Subcutaneous abdominal adipose tissue (tissue), 5 donors: Measurements from ENCODE around the gene DGKH.
"Not testable (repeated sequence)": the region's sequence is repeated elsewhere in the genome, so short reads cannot be mapped to it uniquely, and the experiment has no call there.

ENCODE experiments used
- H3K27ac ChIP-seq: one replicate; pipeline ENCODE4 v1.7.0; 2013; ENCODE audit warnings: low read depth, mild to moderate bottlenecking, inconsistent platforms, low read length, moderate library complexity
- H3K27me3 ChIP-seq, 5 donors: one replicate each; pipeline ENCODE4 v1.7.0; 2013; ENCODE audit warnings: low read length in 5 of 5, inconsistent platforms in 1 of 5; ENCODE audit not compliant: control insufficient read depth in 5 of 5, insufficient read depth in 4 of 5
- H3K36me3 ChIP-seq, 5 donors: one replicate each; pipeline ENCODE4 v1.7.0; 2013; ENCODE audit warnings: low read length in 5 of 5; ENCODE audit not compliant: control insufficient read depth in 5 of 5, insufficient read depth in 5 of 5
- H3K4me1 ChIP-seq, 5 donors: one replicate each; pipeline ENCODE4 v1.7.0; 2013; ENCODE audit warnings: low read length in 5 of 5, mild to moderate bottlenecking in 3 of 5, moderate library complexity in 1 of 5; ENCODE audit not compliant: control insufficient read depth in 5 of 5, insufficient read depth in 5 of 5
- H3K4me3 ChIP-seq, 5 donors: one replicate each; pipeline ENCODE4 v1.7.0; 2013; ENCODE audit warnings: low read length in 5 of 5, low read depth in 1 of 5
- H3K9ac ChIP-seq, 5 donors: one replicate each; pipeline ENCODE4 v1.7.0; 2013; ENCODE audit warnings: low read length in 5 of 5, mild to moderate bottlenecking in 4 of 5, moderate library complexity in 3 of 5
- H3K9me3 ChIP-seq, 5 donors: one replicate each; pipeline ENCODE4 v1.7.0; 2013; ENCODE audit warnings: low read length in 5 of 5; ENCODE audit not compliant: control insufficient read depth in 5 of 5
- donor health status: healthy.
- donor health status: healthy.
- donor health status: healthy.
- donor health status: healthy.
- donor health status: healthy.

The DGKH gene

DNA sequence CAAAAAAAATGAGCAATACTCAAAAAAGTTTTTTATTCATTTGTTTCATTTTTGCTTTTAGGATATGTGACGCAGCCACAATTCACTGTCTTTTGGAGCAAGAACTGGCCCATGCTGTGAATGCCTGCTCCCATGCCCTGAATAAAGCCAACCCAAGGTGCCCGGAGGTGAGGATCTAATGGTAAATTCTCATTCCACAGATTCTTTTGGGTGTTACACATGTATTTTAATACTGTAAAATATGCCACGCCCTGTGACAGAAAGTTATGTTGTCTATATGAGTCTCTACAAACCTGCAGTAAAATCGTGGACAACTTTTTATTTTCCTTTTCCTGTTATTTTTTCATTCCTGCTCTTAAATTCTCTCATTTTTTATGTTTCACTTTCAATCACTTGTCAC lies 166.0 kb downstream of the DGKH start:
- no peaks in the 10 kb centered on the region for H3K27me3 ChIP-seq
- H3K36me3 ChIP-seq = peaks cover 2 to 29% (median 14%) of the 10 kb centered on the region in 5 donors
- H3K9ac ChIP-seq = no peak overlapping the region
- H3K4me3 ChIP-seq = no peak overlapping the region
- H3K9me3 ChIP-seq = no peaks in the 10 kb centered on the region
- no peaks in the 10 kb centered on the region for H3K4me1 ChIP-seq
- no peak overlapping the region for H3K27ac ChIP-seq

DNA sequence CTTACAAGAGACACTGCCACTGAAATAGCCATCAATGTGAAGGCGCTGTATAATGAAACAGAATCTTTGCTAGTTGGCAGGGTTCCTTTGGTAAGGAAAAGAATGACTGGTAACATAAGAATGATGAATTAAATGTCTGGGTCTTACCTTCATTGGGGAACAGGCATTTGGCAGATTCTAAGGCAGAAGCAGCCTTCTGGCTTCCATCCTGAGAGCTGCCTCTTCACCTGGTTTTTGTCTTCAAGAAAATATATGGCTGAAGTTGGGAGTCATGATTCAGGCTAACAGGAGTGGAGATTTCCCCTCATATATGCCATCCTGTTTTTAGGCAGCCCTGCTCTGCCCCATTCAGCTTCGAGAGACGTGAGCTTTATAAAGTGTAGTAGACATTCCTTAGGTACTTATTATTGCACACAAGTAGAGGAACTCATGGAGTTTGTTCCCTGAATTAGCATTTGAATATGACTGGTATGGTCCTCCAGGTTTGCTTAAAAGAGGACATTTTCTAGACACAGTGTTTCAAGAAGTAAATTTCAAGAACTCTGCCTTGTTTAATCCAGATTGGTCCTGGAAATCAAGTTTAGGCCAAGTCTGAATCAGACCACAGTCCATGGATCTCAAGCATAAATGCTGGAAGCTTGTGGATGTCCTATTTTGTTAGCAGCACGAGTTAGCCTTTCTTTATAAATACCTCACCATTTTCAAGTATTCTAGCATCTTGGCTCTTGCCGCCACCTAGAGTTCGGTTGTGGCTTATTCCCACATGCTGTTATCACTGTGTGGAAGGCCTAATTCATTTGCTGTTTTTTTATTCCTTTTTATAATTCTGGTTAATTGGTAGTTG lies 167.4 kb downstream of the DGKH start:
- no peak overlapping the region for H3K4me3 ChIP-seq
- no peaks in the 10 kb centered on the region for H3K9me3 ChIP-seq
- H3K27me3 ChIP-seq = no peaks in the 10 kb centered on the region
- no peak overlapping the region for H3K9ac ChIP-seq
- H3K36me3 ChIP-seq = peaks cover 0 to 27% (median 13%) of the 10 kb centered on the region in 5 donors
- H3K27ac ChIP-seq = no peak overlapping the region
- H3K4me1 ChIP-seq = no peaks in the 10 kb centered on the region

DNA sequence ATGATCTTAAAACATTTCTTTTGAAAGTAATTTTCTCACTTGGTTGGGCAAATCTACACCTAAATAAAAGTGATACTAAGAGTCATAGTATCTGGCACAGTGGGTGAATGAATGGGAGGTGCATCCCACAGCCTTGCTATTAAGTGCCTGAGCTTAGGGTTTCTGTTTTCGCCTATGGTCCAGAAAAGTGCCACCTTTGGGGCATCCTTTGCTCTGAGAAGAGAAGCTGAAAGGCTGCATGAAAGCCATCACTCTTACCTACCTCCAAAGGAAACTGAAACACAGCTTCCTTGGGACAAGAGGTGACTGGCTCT lies 167.9 kb downstream of the DGKH start:
- Histone ChIP-seq H3K9ac (no peak overlapping the region), H3K27me3 (no peaks in the 10 kb centered on the region), H3K4me1 (no peaks in the 10 kb centered on the region), H3K4me3 (no peak overlapping the region), H3K27ac (no peak overlapping the region), H3K36me3 (peaks cover 0 to 26% (median 16%) of the 10 kb centered on the region in 5 donors), H3K9me3 (no peaks in the 10 kb centered on the region)

DNA sequence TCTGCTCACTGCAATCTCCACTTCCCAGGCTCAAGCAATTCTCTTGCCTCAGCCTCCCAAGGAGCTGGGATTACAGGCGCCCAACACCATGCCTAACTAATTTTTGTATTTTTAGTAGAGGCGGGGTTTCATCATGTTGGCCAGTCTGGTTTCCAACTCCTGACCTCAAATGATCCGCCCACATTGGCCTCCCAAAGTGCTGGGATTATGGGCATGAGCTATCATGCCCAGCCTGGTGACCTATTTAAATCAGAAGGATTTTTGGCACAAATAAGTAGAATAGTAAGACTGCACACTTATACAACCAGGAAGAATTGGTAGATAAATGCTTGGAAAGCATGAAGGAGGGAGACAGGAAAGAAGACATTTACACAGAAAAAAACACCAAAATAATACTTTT lies 170.1 kb downstream of the DGKH start:
- Histone ChIP-seq H3K9me3 (no peaks in the 10 kb centered on the region), H3K4me3 (no peak overlapping the region), H3K27me3 (no peaks in the 10 kb centered on the region), H3K9ac (no peak overlapping the region), H3K4me1 (no peaks in the 10 kb centered on the region), H3K36me3 (peaks cover 0 to 18% (median 11%) of the 10 kb centered on the region in 5 donors), H3K27ac (no peak overlapping the region)

DNA sequence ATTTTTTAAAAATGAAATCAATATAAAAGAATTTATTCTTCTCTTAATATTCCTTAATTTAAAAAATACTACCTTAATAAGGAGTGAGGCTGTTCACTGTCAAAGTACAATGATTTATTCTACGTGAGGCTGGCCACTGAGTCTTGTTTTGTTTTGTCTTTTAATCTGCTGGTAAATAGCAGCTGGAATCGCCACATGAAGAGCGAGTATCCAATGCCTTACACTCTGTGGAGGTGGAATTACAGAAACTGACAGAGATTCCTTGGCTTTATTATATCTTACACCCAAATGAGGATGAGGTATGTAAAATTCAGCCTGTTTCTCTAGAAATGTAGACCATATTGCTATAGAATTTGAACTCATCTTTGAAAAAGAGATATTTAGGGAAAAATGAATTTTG lies 170.6 kb downstream of the DGKH start:
- no peak overlapping the region for H3K27ac ChIP-seq
- no peak overlapping the region for H3K4me3 ChIP-seq
- no peaks in the 10 kb centered on the region for H3K27me3 ChIP-seq
- H3K36me3 ChIP-seq = peaks cover 0 to 18% (median 11%) of the 10 kb centered on the region in 5 donors
- no peak overlapping the region for H3K9ac ChIP-seq
- H3K9me3 ChIP-seq = no peaks in the 10 kb centered on the region
- no peaks in the 10 kb centered on the region for H3K4me1 ChIP-seq

DNA sequence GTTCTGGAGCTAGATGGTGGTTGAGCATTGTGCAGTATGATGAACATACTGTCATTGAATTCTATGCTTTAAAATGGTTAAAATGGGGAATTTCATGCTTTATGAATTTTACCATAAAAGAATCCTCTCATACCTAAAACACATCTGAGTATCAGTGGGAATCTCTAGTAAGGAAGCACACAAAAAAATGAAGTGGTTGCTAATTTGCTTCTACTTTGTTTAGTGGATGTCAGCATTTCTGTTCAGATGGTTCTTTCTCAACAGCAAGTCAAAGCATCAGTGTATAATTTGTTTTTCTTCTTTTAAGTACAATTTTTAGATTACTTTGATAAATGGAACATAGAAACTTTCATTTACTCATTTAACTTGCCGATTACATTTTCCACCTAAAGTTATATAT lies 171.4 kb downstream of the DGKH start:
- Histone ChIP-seq H3K36me3 (peaks cover 0 to 21% (median 11%) of the 10 kb centered on the region in 5 donors), H3K9me3 (no peaks in the 10 kb centered on the region), H3K27me3 (no peaks in the 10 kb centered on the region), H3K27ac (no peak overlapping the region), H3K4me3 (no peak overlapping the region), H3K4me1 (no peaks in the 10 kb centered on the region), H3K9ac (no peak overlapping the region)

DNA sequence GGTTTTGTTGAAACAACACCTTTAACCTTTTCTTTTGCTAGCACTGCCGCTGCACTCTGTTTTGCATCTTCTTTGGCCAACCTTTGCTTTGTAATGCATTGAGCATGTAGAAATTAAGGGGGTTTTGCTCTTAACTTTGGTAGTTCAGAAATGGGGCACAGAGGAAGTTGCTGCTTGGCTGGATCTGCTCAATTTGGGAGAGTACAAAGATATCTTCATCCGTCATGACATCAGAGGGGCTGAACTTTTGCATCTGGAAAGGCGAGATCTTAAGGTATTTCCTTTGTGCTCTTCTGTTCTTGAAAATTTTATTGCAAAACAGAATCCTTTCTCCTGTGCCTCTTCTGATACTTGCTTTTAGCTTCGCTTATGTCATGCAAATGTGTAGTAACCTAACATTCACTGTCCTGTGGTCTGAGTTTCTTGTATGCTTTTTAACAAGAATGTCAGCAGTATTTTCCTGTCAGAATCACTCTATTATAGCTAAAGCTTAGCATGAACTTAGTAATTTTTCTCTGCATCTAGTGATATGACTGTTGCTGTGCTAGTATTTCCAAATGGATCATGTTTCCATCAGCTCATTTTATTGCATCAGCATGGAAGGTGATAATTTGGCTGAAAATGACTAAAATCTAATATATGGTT lies 172.8 kb downstream of the DGKH start:
- Histone ChIP-seq H3K4me3 (no peak overlapping the region), H3K9ac (no peak overlapping the region), H3K9me3 (no peaks in the 10 kb centered on the region), H3K36me3 (peaks cover 0 to 13% (median 10%) of the 10 kb centered on the region in 5 donors), H3K27ac (no peak overlapping the region), H3K27me3 (no peaks in the 10 kb centered on the region), H3K4me1 (no peaks in the 10 kb centered on the region)

DNA sequence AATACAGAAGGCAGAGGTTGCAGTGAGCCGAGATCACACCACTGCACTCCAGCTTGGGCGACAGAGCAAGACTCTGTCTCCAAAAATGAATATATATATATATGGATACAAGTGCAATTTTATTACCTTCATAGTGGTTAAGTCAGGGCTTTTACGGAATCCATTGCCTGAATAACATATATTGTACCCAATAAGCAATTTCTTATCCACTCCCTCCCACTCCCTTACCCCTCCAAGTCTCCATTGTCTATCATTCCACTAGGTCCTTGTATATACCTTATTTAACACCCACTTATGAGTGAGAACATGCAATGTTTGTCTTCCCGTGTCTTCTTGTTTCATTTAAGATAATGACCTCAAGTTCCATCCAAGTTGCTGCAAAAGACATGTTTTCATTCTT lies 175.2 kb downstream of the DGKH start:
- Histone ChIP-seq H3K9ac (no peak overlapping the region), H3K27ac (no peak overlapping the region), H3K4me1 (no peaks in the 10 kb centered on the region), H3K4me3 (no peak overlapping the region), H3K9me3 (no peaks in the 10 kb centered on the region), H3K36me3 (peaks cover 0 to 11% (median 10%) of the 10 kb centered on the region in 5 donors), H3K27me3 (no peaks in the 10 kb centered on the region)

DNA sequence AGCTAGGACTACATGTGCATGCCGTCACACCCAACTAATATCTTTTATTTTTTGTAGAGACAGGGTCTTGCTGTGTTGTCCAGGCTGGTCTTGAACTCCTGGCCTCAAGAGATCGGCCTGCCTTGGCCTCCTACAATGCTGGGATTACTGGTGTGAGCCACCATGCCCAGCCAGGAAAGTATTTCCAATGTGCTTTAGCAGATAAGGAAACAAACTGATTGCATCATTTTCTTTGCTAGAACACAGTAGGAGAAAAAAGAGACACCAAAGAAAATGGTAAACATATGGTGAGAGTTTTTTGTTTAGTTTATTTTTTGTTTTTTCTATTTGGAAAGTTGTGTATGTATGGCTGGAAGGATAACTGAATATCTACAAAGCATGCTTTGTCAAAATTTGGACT lies 176.6 kb downstream of the DGKH start:
- H3K9me3 ChIP-seq = no peaks in the 10 kb centered on the region
- H3K27ac ChIP-seq = no peak overlapping the region
- H3K4me1 ChIP-seq = no peaks in the 10 kb centered on the region
- no peak overlapping the region for H3K9ac ChIP-seq
- H3K27me3 ChIP-seq = no peaks in the 10 kb centered on the region
- H3K36me3 ChIP-seq = peaks cover 0 to 17% (median 10%) of the 10 kb centered on the region in 5 donors
- no peak overlapping the region for H3K4me3 ChIP-seq

DNA sequence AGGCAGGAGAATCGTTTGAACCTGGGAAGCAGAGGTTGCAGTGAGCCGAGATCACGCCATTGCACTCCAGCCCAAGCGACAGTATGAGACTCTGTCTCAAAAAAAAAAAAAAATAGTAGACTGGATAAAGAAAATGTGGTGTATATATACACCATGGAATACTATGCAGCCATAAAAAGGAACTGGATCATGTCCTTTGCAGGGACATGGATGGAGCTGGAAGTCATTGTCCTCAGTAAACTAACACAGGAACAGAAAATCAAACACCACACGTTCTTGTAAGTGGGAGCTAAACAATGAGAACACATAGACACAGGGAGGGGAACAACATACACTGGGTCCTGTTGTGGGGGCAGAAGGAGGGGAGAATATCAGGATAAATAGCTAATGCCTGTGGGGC lies 178.3 kb downstream of the DGKH start:
- not testable (repeated sequence) for H3K9me3 ChIP-seq, H3K27me3 ChIP-seq, H3K9ac ChIP-seq, H3K4me3 ChIP-seq, H3K36me3 ChIP-seq, H3K27ac ChIP-seq, H3K4me1 ChIP-seq
